K562 (cell line): Measurements from ENCODE around the gene CLEC10A. TPM values are rescaled to one million over a fixed set of nuclear protein-coding genes. Genes with fewer than 3 reads are reported as not detected.

Source experiments
- ATAC-seq: fragments of 200-7000 bp; cut with Tn5 transposase; 3 replicates; pipeline ENCODE4 v1.9.1; 2020; ENCODE audit warnings: moderate library complexity
- BruUV-seq: library from RNA; stranded (reverse); fragments of 400-500 nt; replicated peaks from 2 replicates; lab custom pipeline; 2021; lab: Mats Ljungman, UMichigan
- CTCF ChIA-PET: fragments of 300-600 bp; formaldehyde crosslinking; extraction: SDS; loops from one replicate; lab custom pipeline; 2021; ENCODE audit warnings: low intra/inter-chr PET ratio; lab: Yijun Ruan, JAX
- POLR2A ChIA-PET: fragments of 300-600, 350-650 bp; sonication (Branson Sonifier 250); formaldehyde crosslinking; extraction: SDS; loops from one replicate; lab custom pipeline; 2021; ENCODE audit warnings: antibody characterized with exemption, inconsistent platforms; lab: Yijun Ruan, JAX
- DNase-seq, 4 experiments: peaks; one replicate each; pipeline versions ENCODE4 v3.0.0 to v3.0.0-alpha.2; 2011 to 2018; ENCODE audit warnings: low spot score in 3 of 4, mixed read lengths in 3 of 4; ENCODE audit errors: extremely low read depth in 1 of 4
- FAIRE-seq: peaks from 2 replicates; lab custom pipeline; 2011; peaks lifted over from hg19 to GRCh38; lab: Jason Lieb, UNC
- H2AFZ ChIP-seq: 2 replicates; pipeline ENCODE4 v1.6.0; 2011; ENCODE audit warnings: low read depth, low read length, control low read depth, inconsistent platforms
- H3K27ac ChIP-seq: fragments of 200-600 bp; 3 replicates; pipeline ENCODE4 v1.8.0; 2011; ENCODE audit warnings: low read depth, mild to moderate bottlenecking, control low read depth, inconsistent platforms, low read length, moderate library complexity, mixed read lengths; ENCODE audit errors: extremely low read depth
- H3K27me3 ChIP-seq, 2 experiments: fragments of 300-600 bp in 1 of 2; 2 replicates in 1 of 2; 3 replicates in 1 of 2; pipeline versions ENCODE4 v1.6.0 to v1.8.0; 2011; ENCODE audit warnings: inconsistent platforms in 2 of 2, low read length in 2 of 2, mild to moderate bottlenecking in 1 of 2, mixed read lengths in 1 of 2, moderate library complexity in 1 of 2; ENCODE audit not compliant: control insufficient read depth in 2 of 2, insufficient read depth in 2 of 2
- H3K36me3 ChIP-seq: fragments of 300-600 bp; 3 replicates; pipeline ENCODE4 v1.8.0; 2011; ENCODE audit warnings: mild to moderate bottlenecking, low read length, inconsistent platforms; ENCODE audit not compliant: control insufficient read depth, insufficient read depth
- H3K4me1 ChIP-seq, 2 experiments: fragments of 200-600 bp in 1 of 2; replicated peaks in 1 of 2; 2 replicates in 1 of 2; 3 replicates in 1 of 2; pipeline versions ENCODE4 v1.5.1 to v1.8.0; 2011; ENCODE audit warnings: inconsistent platforms in 2 of 2, low read length in 2 of 2, mild to moderate bottlenecking in 1 of 2, mixed read lengths in 1 of 2, moderate library complexity in 1 of 2; ENCODE audit not compliant: control insufficient read depth in 2 of 2, insufficient read depth in 2 of 2
- H3K4me2 ChIP-seq: 2 replicates; pipeline ENCODE4 v1.6.1; 2011; ENCODE audit warnings: low read length, control low read depth, inconsistent platforms, mixed read lengths; ENCODE audit not compliant: insufficient read depth
- H3K4me3 ChIP-seq: fragments of 200-600 bp; sonication (generic), shearing (Covaris generic); 2 replicates; pipeline ENCODE4 v1.5.1; 2016; ENCODE audit warnings: control low read depth, inconsistent platforms
- H3K79me2 ChIP-seq: fragments of 200-600 bp; 3 replicates; pipeline ENCODE4 v1.8.0; 2011; ENCODE audit warnings: low read length, inconsistent platforms; ENCODE audit not compliant: control insufficient read depth, insufficient read depth
- H3K9ac ChIP-seq, 2 experiments: 2 replicates each; pipeline versions ENCODE4 v1.6.0 to v1.6.1; 2011; ENCODE audit warnings: low read depth in 2 of 2, low read length in 2 of 2, control low read depth in 1 of 2, inconsistent platforms in 1 of 2, mild to moderate bottlenecking in 1 of 2, mixed read lengths in 1 of 2; ENCODE audit not compliant: insufficient read depth in 1 of 2
- H3K9me1 ChIP-seq: one replicate; pipeline ENCODE4 v1.6.0; 2011; ENCODE audit warnings: inconsistent platforms, mild to moderate bottlenecking, low read length, moderate library complexity; ENCODE audit not compliant: control insufficient read depth, insufficient read depth
- H3K9me3 ChIP-seq: replicated peaks from 2 replicates; pipeline ENCODE4 v1.5.1; 2011; ENCODE audit warnings: low read depth, low read length, inconsistent platforms; ENCODE audit not compliant: control insufficient read depth, insufficient read depth
- H4K20me1 ChIP-seq: replicated peaks from 2 replicates; pipeline ENCODE4 v1.6.1; 2011; ENCODE audit warnings: low read length, inconsistent platforms, mixed read lengths; ENCODE audit not compliant: control insufficient read depth, insufficient read depth
- DACH1 ChIP-seq: fragments of 450-650 bp; IDR thresholded peaks from 2 replicates; pipeline ENCODE4 v1.6.1; 2018; ENCODE audit not compliant: partially characterized antibody
- ETV5 ChIP-seq: sonication (generic); formaldehyde crosslinking; IDR thresholded peaks from 2 replicates; pipeline ENCODE4 v1.4.0; 2020; ENCODE audit warnings: low read depth, mild to moderate bottlenecking, missing genetic modification reagents
- MTA2 ChIP-seq: fragments of 450-650 bp; IDR thresholded peaks from 2 replicates; pipeline ENCODE4 v1.6.1; 2016; ENCODE audit warnings: low read depth
- NFIC ChIP-seq: fragments of 450-650 bp; IDR thresholded peaks from 2 replicates; pipeline ENCODE4 v1.6.1; 2017; ENCODE audit warnings: mild to moderate bottlenecking, inconsistent platforms
- POLR2AphosphoS2 ChIP-seq: IDR thresholded peaks from 2 replicates; pipeline ENCODE4 v1.6.1; 2012; ENCODE audit warnings: low read length, improper control_type of control experiment
- RBM25 ChIP-seq: fragments of 200-400 bp; formaldehyde crosslinking; IDR thresholded peaks from 2 replicates; pipeline ENCODE4 v1.6.1; 2018; ENCODE audit warnings: low read length, low read depth, moderate library complexity; ENCODE audit not compliant: severe bottlenecking
- SMARCE1 ChIP-seq: fragments of 450-650 bp; IDR thresholded peaks from 2 replicates; pipeline ENCODE4 v1.7.1; 2016; ENCODE audit warnings: mild to moderate bottlenecking
- ZBTB17 ChIP-seq: fragments of 450-650 bp; formaldehyde crosslinking; IDR thresholded peaks from 2 replicates; pipeline ENCODE4 v1.4.0; 2020; ENCODE audit warnings: mild to moderate bottlenecking
- ZC3H8 ChIP-seq: fragments of 450-650 bp; IDR thresholded peaks from 2 replicates; pipeline ENCODE4 v1.6.1; 2017
- ZKSCAN1 ChIP-seq: fragments of 150-350 bp; IDR thresholded peaks from 2 replicates; pipeline ENCODE4 v1.6.1; 2016; ENCODE audit warnings: low read depth, low read length
- ZNF175 ChIP-seq: fragments of 200-800 bp; sonication (Bioruptor generic); IDR thresholded peaks from 2 replicates; pipeline ENCODE4 v1.6.1; 2016; ENCODE audit warnings: low read depth, mild to moderate bottlenecking, missing genetic modification characterization, missing compliant biosample characterization
- ZNF217 ChIP-seq: sonication (generic); formaldehyde crosslinking; IDR thresholded peaks from 2 replicates; pipeline ENCODE4 v1.8.0; 2022; ENCODE audit warnings: mild to moderate bottlenecking, missing genetic modification reagents
- ZNF41 ChIP-seq: fragments of 250-450 bp; sonication (Bioruptor Pico); conservative IDR thresholded peaks from 2 replicates; pipeline ENCODE4 v1.4.0; 2020; ENCODE audit warnings: mild to moderate bottlenecking
- WGBS: fragments of 100-300 bp; shearing (Covaris generic); methylation state at CpG from one replicate; pipeline ENCODE4 v1.1.6; 2016; ENCODE audit warnings: low coverage, mixed read lengths; ENCODE audit not compliant: insufficient coverage; ENCODE audit errors: missing lambda C conversion rate; 5-methylcytosine and 5-hydroxymethylcytosine counted together
- in situ Hi-C: fragments of 300-500 bp; cut with MboI; formaldehyde crosslinking; loops from 4 replicates; pipeline ENCODE4 v1.15.0; 2018; ENCODE audit warnings: inconsistent platforms, mixed read lengths
- intact Hi-C: fragments of 100-400 bp; cut with micrococcal nuclease; formaldehyde crosslinking; loops from 2 replicates; pipeline ENCODE4 v1.14.2; 2022
- polyA plus RNA-seq, 8 experiments: library from polyadenylated mRNA; depleted of rRNA in 4 of 8; stranded (reverse) in 5 of 8; unstranded in 3 of 8; fragments of >200 nt; fragmentation: Nextera tagmentation in 2 of 8; fragmentation: Illumina TruSeq in 1 of 8; extraction: Ambion mirVana in 2 of 8; extraction: Trizol in 1 of 8; gene quantifications; 2 replicates each; pipeline versions ENCODE4 v1.2.1 to v1.2.3, GENCODE V29; 2011 to 2014; ENCODE audit warnings: inconsistent platforms in 1 of 8, missing spikeins in 1 of 8
- total RNA-seq, 7 experiments: library from RNA; depleted of rRNA in 6 of 7; stranded (reverse); fragments of >200 nt in 6 of 7; fragmentation: Illumina TruSeq in 2 of 7; extraction: Trizol in 2 of 7; gene quantifications; 2 replicates each; pipeline versions ENCODE4 v1.2.1 to v1.2.3, GENCODE V29; 2011 to 2021; ENCODE audit warnings: low replicate concordance in 1 of 7
- TF ChIP-seq, protein P1 (sequence below): sonication (generic); formaldehyde crosslinking; IDR thresholded peaks from 2 replicates; pipeline ENCODE4 v1.5.0; 2020; ENCODE audit warnings: missing genetic modification reagents

The CLEC10A gene
- total and polyA plus RNA-seq, 9 of the 15 experiments (the other 6 are each of a cell fraction or from before 2014, with no cell fraction given) = 0.04 to 0.11 (median 0.05) TPM; not detected in 6

DNA sequence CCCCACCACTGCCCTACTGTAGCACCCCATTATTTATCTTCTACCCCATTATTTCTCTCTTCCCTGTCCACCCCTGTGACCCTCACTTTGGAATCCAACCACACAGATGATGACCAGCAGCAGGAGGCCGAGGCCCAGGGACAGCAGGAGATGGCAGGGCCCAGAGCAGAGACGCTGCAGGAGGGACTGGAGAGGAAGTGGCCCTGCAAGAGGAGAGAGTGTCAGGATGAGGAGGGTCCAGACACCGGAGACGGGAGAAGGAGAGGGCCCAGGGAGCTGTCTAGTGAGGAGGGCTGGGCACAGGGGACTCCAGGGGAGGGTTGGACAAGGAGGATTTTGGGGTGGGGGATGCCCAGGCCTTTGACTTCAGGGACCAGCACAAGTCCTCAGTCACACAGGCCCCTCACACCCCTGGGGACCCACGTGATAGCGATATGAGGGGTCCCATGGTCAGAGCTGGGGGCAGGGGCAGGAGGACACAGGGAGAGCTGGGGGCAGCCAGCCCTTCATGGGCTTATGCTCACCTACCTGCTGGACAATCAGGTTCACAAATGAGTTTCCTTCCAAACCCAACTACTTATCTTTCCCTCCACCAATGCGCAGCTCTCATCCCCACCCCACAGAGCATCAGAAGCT is 2.0 kb downstream of the CLEC10A start:
- ChIA-PET POLR2A (interaction anchor here (0.7 kb wide), 1 partner anchor 625 kb away, joined by 3 read pairs; no protein-coding TSS in a partner anchor), CTCF (no interaction called here)
- TF ChIP-seq ZNF41 = no peak
- TF ChIP-seq SMARCE1 = no peak
- TF ChIP-seq RBM25 = no peak
- no peak for TF ChIP-seq MTA2
- TF ChIP-seq ZNF175 = no peak
- no TSS peak for BruUV-seq
- no peak for DNase-seq
- Histone ChIP-seq H3K79me2 (no peaks in the 10 kb centered on the region), H3K4me2 (no peak overlapping the region), H2AFZ (no peak overlapping the region), H3K9me1 (no peaks in the 10 kb centered on the region), H3K36me3 (no peaks in the 10 kb centered on the region), H3K27ac (no peak overlapping the region), H3K4me1 (no peaks in the 10 kb centered on the region; a peak in 1 of 5 replicates), H3K4me3 (no peak overlapping the region), H3K9me3 (no peaks in the 10 kb centered on the region), H4K20me1 (no peaks in the 10 kb centered on the region), H3K9ac (no peak overlapping the region), H3K27me3 (peaks cover 3 to 36% of the 10 kb centered on the region in 2 experiments; a peak in 3 of 5 replicates)
- 0% methylated on average over 6 of the region's 7 CpGs for WGBS
- intact Hi-C loops (no loop called here), in situ Hi-C loops (no loop called here)
- FAIRE-seq = no peak
- no peak for ATAC-seq

DNA sequence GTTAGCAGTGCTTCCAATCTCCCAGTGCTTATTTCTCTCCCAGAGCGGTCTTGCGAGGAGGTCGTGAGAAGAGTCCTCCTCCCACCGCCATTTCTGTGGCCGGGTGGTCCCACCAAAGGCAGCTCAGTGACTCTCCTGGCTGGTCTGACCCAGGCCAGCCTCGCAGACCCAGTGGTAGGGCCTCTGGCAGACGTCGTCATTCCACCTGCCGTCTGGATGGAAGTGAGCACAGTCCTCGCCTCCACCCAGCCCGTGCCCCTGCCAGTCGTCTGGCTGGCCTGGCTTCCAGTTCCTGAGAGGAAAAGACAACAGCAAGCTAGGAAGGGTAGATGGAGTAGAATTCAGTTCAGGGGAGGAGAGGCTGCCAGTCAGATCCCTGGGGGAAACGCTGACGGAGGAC is 5.1 kb downstream of the CLEC10A start:
- WGBS = 5% methylated on average over 12 of the region's 14 CpGs
- H3K79me2 ChIP-seq = no peaks in the 10 kb centered on the region
- no peak overlapping the region for H2AFZ ChIP-seq
- in situ Hi-C loops (no loop called here), intact Hi-C loops (no loop called here)
- no peaks in the 10 kb centered on the region for H3K9me3 ChIP-seq
- peaks cover 3 to 36% of the 10 kb centered on the region in 2 experiments for H3K27me3 ChIP-seq
- no peaks in the 10 kb centered on the region for H3K36me3 ChIP-seq
- no peak overlapping the region for H3K27ac ChIP-seq
- no peak overlapping the region for H3K4me3 ChIP-seq
- no peak for FAIRE-seq
- POLR2A ChIA-PET = no interaction called here
- CTCF ChIA-PET = no interaction called here
- DNase-seq = no peak
- no TSS peak for BruUV-seq
- no peak for TF ChIP-seq ETV5 (CRISPR knock-in tag)
- no peak for TF ChIP-seq ZC3H8
- TF ChIP-seq, protein P1, sequence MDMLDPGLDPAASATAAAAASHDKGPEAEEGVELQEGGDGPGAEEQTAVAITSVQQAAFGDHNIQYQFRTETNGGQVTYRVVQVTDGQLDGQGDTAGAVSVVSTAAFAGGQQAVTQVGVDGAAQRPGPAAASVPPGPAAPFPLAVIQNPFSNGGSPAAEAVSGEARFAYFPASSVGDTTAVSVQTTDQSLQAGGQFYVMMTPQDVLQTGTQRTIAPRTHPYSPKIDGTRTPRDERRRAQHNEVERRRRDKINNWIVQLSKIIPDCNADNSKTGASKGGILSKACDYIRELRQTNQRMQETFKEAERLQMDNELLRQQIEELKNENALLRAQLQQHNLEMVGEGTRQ (CRISPR knock-in tag) = no peak
- no peak for TF ChIP-seq POLR2AphosphoS2
- TF ChIP-seq DACH1 = no peak
- TF ChIP-seq NFIC = no peak
- TF ChIP-seq ZNF217 (CRISPR knock-in tag) = no peak
- TF ChIP-seq ZBTB17 (CRISPR knock-in tag) = no peak
- TF ChIP-seq ZKSCAN1 = no peak
- no peaks in the 10 kb centered on the region; a peak in 1 of 5 replicates for H3K4me1 ChIP-seq
- ATAC-seq = no peak
- H4K20me1 ChIP-seq = no peaks in the 10 kb centered on the region
- no peak overlapping the region for H3K9ac ChIP-seq
- H3K9me1 ChIP-seq = no peaks in the 10 kb centered on the region
- H3K4me2 ChIP-seq = no peak overlapping the region
